GM10847 (cell line): Measurements from ENCODE around the gene LGI2.

Experiments used
- POLR2A ChIP-seq: IDR thresholded peaks from 2 replicates; pipeline ENCODE4 v1.6.1; 2011; ENCODE audit not compliant: insufficient read length; ENCODE audit errors: extremely low read depth

Gene LGI2

GRCh38 chr4:24984602-24985532 is 45.9 kb downstream of the LGI2 start:
- TF ChIP-seq POLR2A = no peak

GRCh38 chr4:24980740-24981139 is 50.0 kb downstream of the LGI2 start:
- TF ChIP-seq POLR2A = no peak

GRCh38 chr4:24980064-24980690 is 50.6 kb downstream of the LGI2 start:
- TF ChIP-seq POLR2A = no peak

GRCh38 chr4:24979554-24979953 is 51.2 kb downstream of the LGI2 start:
- no peak for TF ChIP-seq POLR2A

GRCh38 chr4:24978291-24979075 is 52.3 kb downstream of the LGI2 start:
- no peak for TF ChIP-seq POLR2A

- no peak for TF ChIP-seq POLR2A
These were observed 55.2 kb downstream of the LGI2 start for GRCh38 chr4:24975510-24975909.

- TF ChIP-seq POLR2A = no peak
These were observed 56.8 kb downstream of the LGI2 start for GRCh38 chr4:24973747-24974601.

GRCh38 chr4:24973404-24973746 is 57.4 kb downstream of the LGI2 start:
- TF ChIP-seq POLR2A = no peak

- no peak for TF ChIP-seq POLR2A
These were observed 59.6 kb downstream of the LGI2 start for GRCh38 chr4:24971192-24971591.

- TF ChIP-seq POLR2A = no peak
These were observed 60.1 kb downstream of the LGI2 start for GRCh38 chr4:24970635-24971034.

- no peak for TF ChIP-seq POLR2A
These were observed 60.6 kb downstream of the LGI2 start for GRCh38 chr4:24970191-24970590.

- no peak for TF ChIP-seq POLR2A
These were observed 61.3 kb downstream of the LGI2 start for GRCh38 chr4:24969486-24969885.

GRCh38 chr4:24968992-24969391 is 61.8 kb downstream of the LGI2 start:
- no peak for TF ChIP-seq POLR2A

- TF ChIP-seq POLR2A = no peak
These were observed 62.5 kb downstream of the LGI2 start for GRCh38 chr4:24968278-24968677.

GRCh38 chr4:24967346-24967745 is 63.4 kb downstream of the LGI2 start:
- no peak for TF ChIP-seq POLR2A

- TF ChIP-seq POLR2A = no peak
These were observed 64.7 kb downstream of the LGI2 start for GRCh38 chr4:24966076-24966475.
